SK-N-SH (cell line): ENCODE data around the gene ZNF516. TPM values are rescaled to one million over a fixed set of nuclear protein-coding genes. Genes with fewer than 3 reads are reported as not detected.

ENCODE experiments used
- CTCF ChIA-PET: fragments of 300-600, 350-600 bp; formaldehyde crosslinking; extraction: SDS; loops from one replicate; lab custom pipeline; 2021; lab: Yijun Ruan, JAX
- POLR2A ChIA-PET: fragments of 350-600 bp; sonication (Branson Sonifier 250); formaldehyde crosslinking; extraction: SDS; loops from one replicate; lab custom pipeline; 2020; ENCODE audit warnings: antibody characterized with exemption, inconsistent platforms; lab: Yijun Ruan, JAX
- DNase-seq: peaks from one replicate; pipeline ENCODE4 v3.0.0; 2012
- H2AFZ ChIP-seq: fragments of 200-600 bp; sonication (generic); 2 replicates; pipeline ENCODE4 v1.8.1; 2016; ENCODE audit warnings: antibody characterized with exemption, mild to moderate bottlenecking, low read depth
- H3F3A ChIP-seq: fragments of 200-600 bp; sonication (generic); replicated peaks from 2 replicates; pipeline ENCODE3; 2016; ENCODE audit warnings: antibody characterized with exemption, mild to moderate bottlenecking; ENCODE audit not compliant: insufficient read depth
- H3K27ac ChIP-seq, 2 experiments: fragments of 200-500 bp in 1 of 2; fragments of 200-600 bp in 1 of 2; sonication (Bioruptor generic) in 1 of 2; sonication (generic), shearing (Covaris generic) in 1 of 2; 2 replicates each; pipeline versions ENCODE4 v1.5.1 to v1.6.1; 2014 to 2016; ENCODE audit warnings: low read depth in 2 of 2, inconsistent platforms in 1 of 2, low read length in 1 of 2, mild to moderate bottlenecking in 1 of 2, mixed read lengths in 1 of 2
- H3K27me3 ChIP-seq: fragments of 200-600 bp; sonication (generic), shearing (Covaris generic); 2 replicates; pipeline ENCODE4 v1.6.1; 2016; ENCODE audit warnings: mixed run types; ENCODE audit not compliant: insufficient read depth
- H3K36me3 ChIP-seq, 2 experiments: fragments of 200-500 bp in 1 of 2; fragments of 200-600 bp in 1 of 2; sonication (Bioruptor generic) in 1 of 2; sonication (generic) in 1 of 2; replicated peaks in 1 of 2; 2 replicates each; pipeline versions ENCODE3 to v1.5.1; 2014 to 2016; ENCODE audit warnings: low read length in 1 of 2, mild to moderate bottlenecking in 1 of 2; ENCODE audit not compliant: insufficient read depth in 2 of 2, control insufficient read depth in 1 of 2
- H3K4me1 ChIP-seq, 2 experiments: fragments of 200-500 bp in 1 of 2; fragments of 200-600 bp in 1 of 2; sonication (Bioruptor generic) in 1 of 2; sonication (generic), shearing (Covaris generic) in 1 of 2; 2 replicates each; pipeline versions ENCODE4 v1.5.1 to v1.6.1; 2014 to 2016; ENCODE audit warnings: low read depth in 1 of 2, low read length in 1 of 2, mixed run types in 1 of 2; ENCODE audit not compliant: insufficient read depth in 2 of 2, control insufficient read depth in 1 of 2
- H3K4me2 ChIP-seq: fragments of 200-600 bp; sonication (generic), shearing (Covaris generic); 2 replicates; pipeline ENCODE4 v1.6.1; 2017; ENCODE audit warnings: mixed run types
- H3K4me3 ChIP-seq, 2 experiments: fragments of 200-500 bp in 1 of 2; fragments of 200-600 bp in 1 of 2; sonication (Bioruptor generic) in 1 of 2; sonication (generic), shearing (Covaris generic) in 1 of 2; 2 replicates each; pipeline versions ENCODE4 v1.5.1 to v1.8.1; 2014 to 2016; ENCODE audit warnings: low read depth in 2 of 2, inconsistent platforms in 1 of 2, low read length in 1 of 2, mild to moderate bottlenecking in 1 of 2, mixed read lengths in 1 of 2, moderate library complexity in 1 of 2
- H3K79me2 ChIP-seq: fragments of 200-600 bp; sonication (generic); 2 replicates; pipeline ENCODE4 v1.8.1; 2017; ENCODE audit warnings: mild to moderate bottlenecking; ENCODE audit not compliant: insufficient read depth
- H3K9ac ChIP-seq: fragments of 200-600 bp; sonication (generic); 2 replicates; pipeline ENCODE4 v1.6.1; 2017; ENCODE audit warnings: mixed run types
- H3K9me2 ChIP-seq: fragments of 200-600 bp; sonication (generic); 2 replicates; pipeline ENCODE4 v1.6.1; 2017; ENCODE audit warnings: mixed run types
- H3K9me3 ChIP-seq: fragments of 200-600 bp; sonication (generic); 2 replicates; pipeline ENCODE4 v1.6.1; 2017; ENCODE audit warnings: mixed run types, mild to moderate bottlenecking, moderate library complexity
- H4K20me1 ChIP-seq: fragments of 200-600 bp; sonication (generic); 2 replicates; pipeline ENCODE4 v1.6.1; 2017; ENCODE audit warnings: mild to moderate bottlenecking, mixed run types; ENCODE audit not compliant: insufficient read depth
- ELF1 ChIP-seq: IDR thresholded peaks from 2 replicates; pipeline ENCODE4 v1.4.0; 2012
- EP300 ChIP-seq, 2 experiments: IDR thresholded peaks; 2 replicates each; pipeline versions ENCODE4 v1.4.0 to v1.6.1; 2012; ENCODE audit warnings: borderline replicate concordance in 1 of 2, low read depth in 1 of 2, low read length in 1 of 2
- FOXJ3 ChIP-seq: sonication (generic); formaldehyde crosslinking; IDR thresholded peaks from 2 replicates; pipeline ENCODE4 v1.5.1; 2020; ENCODE audit warnings: mild to moderate bottlenecking, missing genetic modification reagents
- FOXM1 ChIP-seq: IDR thresholded peaks from 2 replicates; pipeline ENCODE4 v1.4.0; 2012; ENCODE audit warnings: low read depth, mild to moderate bottlenecking
- GABPA ChIP-seq: IDR thresholded peaks from 2 replicates; pipeline ENCODE4 v1.4.0; 2012; ENCODE audit warnings: low read depth, mild to moderate bottlenecking
- JUND ChIP-seq: IDR thresholded peaks from 2 replicates; pipeline ENCODE4 v1.4.0; 2012
- NFIC ChIP-seq: IDR thresholded peaks from 2 replicates; pipeline ENCODE4 v1.4.0; 2012; ENCODE audit warnings: borderline replicate concordance
- POLR2AphosphoS5 ChIP-seq: IDR thresholded peaks from 2 replicates; pipeline ENCODE4 v1.6.1; 2012; ENCODE audit warnings: low read depth, low read length
- RAD21 ChIP-seq: IDR thresholded peaks from 2 replicates; pipeline ENCODE4 v1.6.1; 2012; ENCODE audit warnings: mild to moderate bottlenecking, low read length
- RCOR1 ChIP-seq: fragments of 150-350 bp; IDR thresholded peaks from 2 replicates; pipeline ENCODE4 v1.6.1; 2017; ENCODE audit warnings: antibody characterized with exemption, low read length
- RXRA ChIP-seq: IDR thresholded peaks from 2 replicates; pipeline ENCODE4 v1.4.0; 2012; ENCODE audit warnings: low read depth, mild to moderate bottlenecking, borderline replicate concordance
- SMC3 ChIP-seq: IDR thresholded peaks from 2 replicates; pipeline ENCODE4 v1.6.1; 2012; ENCODE audit warnings: low read depth, low read length, improper control_type of control experiment
- TAF1 ChIP-seq: IDR thresholded peaks from 2 replicates; pipeline ENCODE4 v1.6.1; 2012; ENCODE audit warnings: low read depth, mild to moderate bottlenecking, low read length, moderate library complexity, borderline replicate concordance
- TEAD4 ChIP-seq: IDR thresholded peaks from 2 replicates; pipeline ENCODE4 v1.4.0; 2012; ENCODE audit warnings: mild to moderate bottlenecking, borderline replicate concordance; ENCODE audit not compliant: insufficient read depth
- WGBS: methylation state at CpG from one replicate; pipeline ENCODE4 v1.1.6; 2017; ENCODE audit warnings: low lambda C conversion rate; 5-methylcytosine and 5-hydroxymethylcytosine counted together
- polyA plus RNA-seq, 3 experiments: library from polyadenylated mRNA; depleted of rRNA; stranded (reverse); fragments of >200 nt; gene quantifications; 2 replicates each; pipeline ENCODE4 v1.2.3, GENCODE V29; 2012
- TF ChIP-seq, protein P1 (sequence below): IDR thresholded peaks from 2 replicates; pipeline ENCODE4; 2012
- TF ChIP-seq, protein P2 (sequence below): IDR thresholded peaks from 2 replicates; pipeline ENCODE4 v1.4.0; 2012; ENCODE audit warnings: low read depth, borderline replicate concordance
- TF ChIP-seq, protein P3 (sequence below): IDR thresholded peaks from 2 replicates; pipeline ENCODE4 v1.4.0; 2012; ENCODE audit warnings: low read depth, borderline replicate concordance
- TF ChIP-seq, protein P4 (sequence below): IDR thresholded peaks from 2 replicates; pipeline ENCODE4 v1.6.1; 2012; ENCODE audit warnings: mild to moderate bottlenecking, low read depth, low read length, moderate library complexity

The ZNF516 gene
- polyA plus RNA-seq, 1 of the 3 experiments (the other 2 are of a cell fraction) = 4.4 TPM

DNA sequence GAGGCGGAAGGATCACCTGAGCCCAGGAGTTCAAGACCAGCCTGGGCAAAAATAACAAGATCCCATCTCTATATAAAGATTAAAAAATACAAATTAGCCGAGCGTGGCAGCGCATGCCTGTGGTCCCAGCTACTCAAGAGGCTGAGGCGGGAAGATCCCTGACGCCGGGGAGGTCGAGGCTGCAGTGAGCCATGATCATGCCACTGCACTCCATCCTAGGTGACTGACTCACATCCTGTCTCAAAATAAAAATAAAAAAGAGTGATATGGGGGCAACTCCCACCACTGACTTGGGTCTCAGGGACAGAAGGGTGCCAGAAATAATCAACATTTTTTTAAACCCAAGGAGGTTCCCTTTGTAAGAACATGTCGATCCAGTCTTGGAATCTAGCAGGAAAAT, 37.6 kb downstream of the ZNF516 start:
- no peak overlapping the region for H2AFZ ChIP-seq
- no peak overlapping the region for H3K4me3 ChIP-seq
- H3K9me2 ChIP-seq = no peaks in the 10 kb centered on the region
- H3F3A ChIP-seq = peaks cover 9% of the 10 kb centered on the region
- peaks cover 19% of the 10 kb centered on the region; the same call in 1 of the 2 replicates for H3K79me2 ChIP-seq
- H3K27me3 ChIP-seq = no peaks in the 10 kb centered on the region
- no peak overlapping the region for H3K4me2 ChIP-seq
- no peak overlapping the region for H3K9ac ChIP-seq
- no peaks in the 10 kb centered on the region for H3K9me3 ChIP-seq
- no peaks in the 10 kb centered on the region for H4K20me1 ChIP-seq
- no peak overlapping the region for H3K27ac ChIP-seq
- peaks cover 17% of the 10 kb centered on the region in 2 experiments; a peak in 3 of 4 replicates for H3K4me1 ChIP-seq
- CTCF ChIA-PET = interaction anchor here (1.4 kb wide), 1 partner anchor 28 kb away, joined by 3 read pairs; no protein-coding TSS in a partner anchor
- 79% methylated on average over 9 of the region's 9 CpGs for whole genome bisulfite sequencing
- POLR2A ChIA-PET = no interaction called here
- DNase-seq = no peak
- TF ChIP-seq RXRA (no peak), TEAD4 (no peak), EP300 (IDR thresholded peaks at IDR 0.05; ENCODE audit: borderline replicate concordance in 1 of 2, low read depth in 1 of 2, low read length in 1 of 2) (no peak), ELF1 (no peak), TAF1 (no peak), GABPA (no peak), FOXJ3 (CRISPR knock-in tag) (no peak), RAD21 (no peak), NFIC (no peak), JUND (no peak), POLR2AphosphoS5 (no peak), RCOR1 (no peak), FOXM1 (no peak), SMC3 (no peak)
- TF ChIP-seq, protein P1, sequence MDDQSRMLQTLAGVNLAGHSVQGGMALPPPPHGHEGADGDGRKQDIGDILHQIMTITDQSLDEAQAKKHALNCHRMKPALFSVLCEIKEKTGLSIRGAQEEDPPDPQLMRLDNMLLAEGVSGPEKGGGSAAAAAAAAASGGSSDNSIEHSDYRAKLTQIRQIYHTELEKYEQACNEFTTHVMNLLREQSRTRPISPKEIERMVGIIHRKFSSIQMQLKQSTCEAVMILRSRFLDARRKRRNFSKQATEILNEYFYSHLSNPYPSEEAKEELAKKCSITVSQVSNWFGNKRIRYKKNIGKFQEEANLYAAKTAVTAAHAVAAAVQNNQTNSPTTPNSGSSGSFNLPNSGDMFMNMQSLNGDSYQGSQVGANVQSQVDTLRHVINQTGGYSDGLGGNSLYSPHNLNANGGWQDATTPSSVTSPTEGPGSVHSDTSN = no peak
- TF ChIP-seq, protein P2, sequence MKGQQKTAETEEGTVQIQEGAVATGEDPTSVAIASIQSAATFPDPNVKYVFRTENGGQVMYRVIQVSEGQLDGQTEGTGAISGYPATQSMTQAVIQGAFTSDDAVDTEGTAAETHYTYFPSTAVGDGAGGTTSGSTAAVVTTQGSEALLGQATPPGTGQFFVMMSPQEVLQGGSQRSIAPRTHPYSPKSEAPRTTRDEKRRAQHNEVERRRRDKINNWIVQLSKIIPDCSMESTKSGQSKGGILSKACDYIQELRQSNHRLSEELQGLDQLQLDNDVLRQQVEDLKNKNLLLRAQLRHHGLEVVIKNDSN = no peak
- TF ChIP-seq, protein P3, sequence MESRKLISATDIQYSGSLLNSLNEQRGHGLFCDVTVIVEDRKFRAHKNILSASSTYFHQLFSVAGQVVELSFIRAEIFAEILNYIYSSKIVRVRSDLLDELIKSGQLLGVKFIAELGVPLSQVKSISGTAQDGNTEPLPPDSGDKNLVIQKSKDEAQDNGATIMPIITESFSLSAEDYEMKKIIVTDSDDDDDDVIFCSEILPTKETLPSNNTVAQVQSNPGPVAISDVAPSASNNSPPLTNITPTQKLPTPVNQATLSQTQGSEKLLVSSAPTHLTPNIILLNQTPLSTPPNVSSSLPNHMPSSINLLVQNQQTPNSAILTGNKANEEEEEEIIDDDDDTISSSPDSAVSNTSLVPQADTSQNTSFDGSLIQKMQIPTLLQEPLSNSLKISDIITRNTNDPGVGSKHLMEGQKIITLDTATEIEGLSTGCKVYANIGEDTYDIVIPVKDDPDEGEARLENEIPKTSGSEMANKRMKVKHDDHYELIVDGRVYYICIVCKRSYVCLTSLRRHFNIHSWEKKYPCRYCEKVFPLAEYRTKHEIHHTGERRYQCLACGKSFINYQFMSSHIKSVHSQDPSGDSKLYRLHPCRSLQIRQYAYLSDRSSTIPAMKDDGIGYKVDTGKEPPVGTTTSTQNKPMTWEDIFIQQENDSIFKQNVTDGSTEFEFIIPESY = no peak
- TF ChIP-seq, protein P4, sequence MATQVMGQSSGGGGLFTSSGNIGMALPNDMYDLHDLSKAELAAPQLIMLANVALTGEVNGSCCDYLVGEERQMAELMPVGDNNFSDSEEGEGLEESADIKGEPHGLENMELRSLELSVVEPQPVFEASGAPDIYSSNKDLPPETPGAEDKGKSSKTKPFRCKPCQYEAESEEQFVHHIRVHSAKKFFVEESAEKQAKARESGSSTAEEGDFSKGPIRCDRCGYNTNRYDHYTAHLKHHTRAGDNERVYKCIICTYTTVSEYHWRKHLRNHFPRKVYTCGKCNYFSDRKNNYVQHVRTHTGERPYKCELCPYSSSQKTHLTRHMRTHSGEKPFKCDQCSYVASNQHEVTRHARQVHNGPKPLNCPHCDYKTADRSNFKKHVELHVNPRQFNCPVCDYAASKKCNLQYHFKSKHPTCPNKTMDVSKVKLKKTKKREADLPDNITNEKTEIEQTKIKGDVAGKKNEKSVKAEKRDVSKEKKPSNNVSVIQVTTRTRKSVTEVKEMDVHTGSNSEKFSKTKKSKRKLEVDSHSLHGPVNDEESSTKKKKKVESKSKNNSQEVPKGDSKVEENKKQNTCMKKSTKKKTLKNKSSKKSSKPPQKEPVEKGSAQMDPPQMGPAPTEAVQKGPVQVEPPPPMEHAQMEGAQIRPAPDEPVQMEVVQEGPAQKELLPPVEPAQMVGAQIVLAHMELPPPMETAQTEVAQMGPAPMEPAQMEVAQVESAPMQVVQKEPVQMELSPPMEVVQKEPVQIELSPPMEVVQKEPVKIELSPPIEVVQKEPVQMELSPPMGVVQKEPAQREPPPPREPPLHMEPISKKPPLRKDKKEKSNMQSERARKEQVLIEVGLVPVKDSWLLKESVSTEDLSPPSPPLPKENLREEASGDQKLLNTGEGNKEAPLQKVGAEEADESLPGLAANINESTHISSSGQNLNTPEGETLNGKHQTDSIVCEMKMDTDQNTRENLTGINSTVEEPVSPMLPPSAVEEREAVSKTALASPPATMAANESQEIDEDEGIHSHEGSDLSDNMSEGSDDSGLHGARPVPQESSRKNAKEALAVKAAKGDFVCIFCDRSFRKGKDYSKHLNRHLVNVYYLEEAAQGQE = no peak
- no peaks in the 10 kb centered on the region for H3K36me3 ChIP-seq
